Endothelial cell of umbilical vein (primary cell): ENCODE data around the gene CARMIL3.

Experiments used
- EZH2 ChIP-seq: IDR thresholded peaks from 2 replicates; pipeline ENCODE4 v1.6.1; 2012; ENCODE audit warnings: borderline replicate concordance, low read depth, mild to moderate bottlenecking, moderate library complexity, low read length, inconsistent platforms; ENCODE audit not compliant: severe bottlenecking
- FOS ChIP-seq: IDR thresholded peaks from 2 replicates; pipeline ENCODE4 v1.6.1; 2011; ENCODE audit warnings: mild to moderate bottlenecking, low read length, moderate library complexity, borderline replicate concordance; ENCODE audit not compliant: insufficient read depth
- GATA2 ChIP-seq: IDR thresholded peaks from 2 replicates; pipeline ENCODE4 v1.7.0; 2011; ENCODE audit warnings: low read depth, mild to moderate bottlenecking, moderate library complexity, mixed read lengths, low read length; ENCODE audit not compliant: insufficient read length, insufficient read depth
- JUN ChIP-seq: IDR thresholded peaks from 2 replicates; pipeline ENCODE4 v1.6.1; 2011; ENCODE audit warnings: borderline replicate concordance, low read depth; ENCODE audit not compliant: insufficient read length, insufficient read depth
- MAX ChIP-seq: IDR thresholded peaks from 2 replicates; pipeline ENCODE4 v1.6.1; 2011; ENCODE audit not compliant: insufficient read depth, insufficient read length
- MYC ChIP-seq: IDR thresholded peaks from one replicate; pipeline ENCODE4 v1.6.1; 2011; ENCODE audit warnings: mild to moderate bottlenecking, low read depth, low read length
- POLR2A ChIP-seq: IDR thresholded peaks from 2 replicates; pipeline ENCODE4 v1.6.1; 2012; ENCODE audit warnings: low read depth, mild to moderate bottlenecking, control low read depth, low read length
- POLR2AphosphoS5 ChIP-seq: IDR thresholded peaks from 2 replicates; pipeline ENCODE4 v1.6.1; 2012; ENCODE audit warnings: low read depth, mild to moderate bottlenecking, control low read depth, low read length, moderate library complexity; ENCODE audit not compliant: insufficient read depth
- TF ChIP-seq, protein P1 (sequence below), 2 donors: IDR thresholded peaks; 1 replicate in 1 of 2; 2 replicates in 1 of 2; pipeline ENCODE4 v1.5.1; 2011; ENCODE audit warnings: low read length in 2 of 2, mild to moderate bottlenecking in 2 of 2, moderate library complexity in 2 of 2, control low read depth in 1 of 2, inconsistent platforms in 1 of 2, low read depth in 1 of 2; ENCODE audit not compliant: insufficient read depth in 1 of 2; ENCODE audit errors: extremely low read depth in 1 of 2

GRCh38 chr14:24011051-24011450, 40.8 kb upstream of the CARMIL3 start:
- TF ChIP-seq POLR2AphosphoS5 = no peak
- TF ChIP-seq, protein P1, sequence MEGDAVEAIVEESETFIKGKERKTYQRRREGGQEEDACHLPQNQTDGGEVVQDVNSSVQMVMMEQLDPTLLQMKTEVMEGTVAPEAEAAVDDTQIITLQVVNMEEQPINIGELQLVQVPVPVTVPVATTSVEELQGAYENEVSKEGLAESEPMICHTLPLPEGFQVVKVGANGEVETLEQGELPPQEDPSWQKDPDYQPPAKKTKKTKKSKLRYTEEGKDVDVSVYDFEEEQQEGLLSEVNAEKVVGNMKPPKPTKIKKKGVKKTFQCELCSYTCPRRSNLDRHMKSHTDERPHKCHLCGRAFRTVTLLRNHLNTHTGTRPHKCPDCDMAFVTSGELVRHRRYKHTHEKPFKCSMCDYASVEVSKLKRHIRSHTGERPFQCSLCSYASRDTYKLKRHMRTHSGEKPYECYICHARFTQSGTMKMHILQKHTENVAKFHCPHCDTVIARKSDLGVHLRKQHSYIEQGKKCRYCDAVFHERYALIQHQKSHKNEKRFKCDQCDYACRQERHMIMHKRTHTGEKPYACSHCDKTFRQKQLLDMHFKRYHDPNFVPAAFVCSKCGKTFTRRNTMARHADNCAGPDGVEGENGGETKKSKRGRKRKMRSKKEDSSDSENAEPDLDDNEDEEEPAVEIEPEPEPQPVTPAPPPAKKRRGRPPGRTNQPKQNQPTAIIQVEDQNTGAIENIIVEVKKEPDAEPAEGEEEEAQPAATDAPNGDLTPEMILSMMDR (IDR thresholded peaks at IDR 0.05; ENCODE audit: extremely low read depth in 1 of 2, insufficient read depth in 1 of 2, low read depth in 1 of 2, low read length in 2 of 2) = no peak
- no peak for TF ChIP-seq EZH2
- no peak for TF ChIP-seq JUN
- TF ChIP-seq MAX = no peak
- TF ChIP-seq POLR2A = no peak
- TF ChIP-seq FOS = no peak
- no peak for TF ChIP-seq MYC
- no peak for TF ChIP-seq GATA2
